Epithelial cell of proximal tubule (primary cell): ENCODE data around the gene PPP1R12B. TPM values are rescaled to one million over a fixed set of nuclear protein-coding genes. Genes with fewer than 3 reads are reported as not detected.
"Not testable (repeated sequence)": the region's sequence is repeated elsewhere in the genome, so short reads cannot be mapped to it uniquely, and the experiment has no call there.

Experiments used
- DNase-seq: peaks from one replicate; pipeline ENCODE4 v3.0.0-alpha.2; 2011; ENCODE audit warnings: low read depth
- H3K4me3 ChIP-seq: 2 replicates; pipeline ENCODE4 v1.5.1; 2011; ENCODE audit warnings: low read depth, mild to moderate bottlenecking, low read length
- CTCF ChIP-seq: conservative IDR thresholded peaks from 2 replicates; pipeline ENCODE4 v1.5.1; 2012; ENCODE audit warnings: low read depth, mild to moderate bottlenecking, low read length
- total RNA-seq: library from RNA; depleted of rRNA; stranded (reverse); fragments of >200 nt; gene quantifications from 2 replicates; pipeline ENCODE4 v1.2.3, GENCODE V29; 2015

PPP1R12B gene
- total RNA-seq, 1 donor from 2014 or later, result 21.6 TPM

- DNase-seq, result peak; percentile 19
- H3K4me3 ChIP-seq, result peak overlapping the region; percentile 34
- peak; percentile 32 for TF ChIP-seq CTCF
Measured at GRCh38 chr1:202379884-202380529, 31.5 kb downstream of the PPP1R12B start.

- DNase-seq, result peak; percentile 60
- peak overlapping the region; percentile 34 for H3K4me3 ChIP-seq
Measured at GRCh38 chr1:202380535-202380934, 32.0 kb downstream of the PPP1R12B start.

- not testable (repeated sequence) for DNase-seq, H3K4me3 ChIP-seq
Measured at GRCh38 chr1:202381867-202382266, 33.4 kb downstream of the PPP1R12B start.

GRCh38 chr1:202395831-202396230 lies 47.3 kb downstream of the PPP1R12B start:
- H3K4me3 ChIP-seq, DNase-seq: not testable (repeated sequence)

- TF ChIP-seq CTCF, result no peak
- no peak overlapping the region for H3K4me3 ChIP-seq
- DNase-seq, result no peak
Measured at GRCh38 chr1:202397256-202397655, 48.8 kb downstream of the PPP1R12B start.

- not testable (repeated sequence) for DNase-seq, H3K4me3 ChIP-seq
Measured at GRCh38 chr1:202398439-202398838, 49.9 kb downstream of the PPP1R12B start.

- DNase-seq, H3K4me3 ChIP-seq: not testable (repeated sequence)
Measured at GRCh38 chr1:202401771-202402170, 53.3 kb downstream of the PPP1R12B start.

GRCh38 chr1:202403381-202403780 lies 54.9 kb downstream of the PPP1R12B start:
- not testable (repeated sequence) for H3K4me3 ChIP-seq, DNase-seq

GRCh38 chr1:202405928-202406327 lies 57.4 kb downstream of the PPP1R12B start:
- H3K4me3 ChIP-seq, result no peak overlapping the region
- TF ChIP-seq CTCF, result no peak
- no peak for DNase-seq

- not testable (repeated sequence) for DNase-seq, H3K4me3 ChIP-seq
Measured at GRCh38 chr1:202406896-202407295, 58.4 kb downstream of the PPP1R12B start.

- not testable (repeated sequence) for H3K4me3 ChIP-seq, DNase-seq
Measured at GRCh38 chr1:202407378-202407777, 58.9 kb downstream of the PPP1R12B start.

GRCh38 chr1:202410251-202410650 lies 61.8 kb downstream of the PPP1R12B start:
- H3K4me3 ChIP-seq, DNase-seq: not testable (repeated sequence)

- H3K4me3 ChIP-seq, DNase-seq: not testable (repeated sequence)
Measured at GRCh38 chr1:202410854-202411357, 62.4 kb downstream of the PPP1R12B start.
